HEK293 (cell line): ENCODE data around the gene KIF26B.

ENCODE experiments used
- CTCF ChIA-PET: fragments of 350-600 bp; formaldehyde crosslinking; extraction: SDS; loops from one replicate; lab custom pipeline; 2021; ENCODE audit warnings: antibody characterized with exemption; lab: Yijun Ruan, JAX
- POLR2A ChIA-PET: fragments of 300-600 bp; formaldehyde crosslinking; extraction: SDS; loops from one replicate; lab custom pipeline; 2020; ENCODE audit warnings: antibody characterized with exemption, inconsistent platforms; lab: Yijun Ruan, JAX
- H3K27ac ChIP-seq: fragments of 200-500 bp; sonication (Bioruptor generic); 2 replicates; pipeline ENCODE4 v1.5.1; 2014; ENCODE audit warnings: low read depth, low read length, control low read depth, inconsistent platforms; ENCODE audit errors: extremely low read depth
- H3K36me3 ChIP-seq, 2 experiments: fragments of 200-500 bp in 1 of 2; sonication (Bioruptor generic) in 1 of 2; 1 replicate in 1 of 2; 2 replicates in 1 of 2; pipeline ENCODE4 v1.5.1; 2014 to 2017; ENCODE audit warnings: inconsistent platforms in 2 of 2, low read length in 2 of 2; ENCODE audit not compliant: control insufficient read depth in 2 of 2, insufficient read depth in 1 of 2
- H3K4me1 ChIP-seq: fragments of 200-500 bp; sonication (Bioruptor generic); 2 replicates; pipeline ENCODE4 v1.5.1; 2014; ENCODE audit warnings: mild to moderate bottlenecking, low read length, inconsistent platforms; ENCODE audit not compliant: control insufficient read depth, insufficient read depth
- H3K4me3 ChIP-seq: 2 replicates; pipeline ENCODE4 v1.5.1; 2011; ENCODE audit warnings: low read depth, mild to moderate bottlenecking, control low read depth, low read length, moderate library complexity
- H3K9me3 ChIP-seq: fragments of 200-500 bp; sonication (Bioruptor generic); 2 replicates; pipeline ENCODE4 v1.5.1; 2014; ENCODE audit warnings: low read depth, low read length, inconsistent platforms; ENCODE audit not compliant: control insufficient read depth, insufficient read depth
- GLI4 ChIP-seq: fragments of 450-650 bp; formaldehyde crosslinking; IDR thresholded peaks from 2 replicates; pipeline ENCODE4 v1.5.1; 2016; ENCODE audit warnings: missing biosample characterization, missing genetic modification characterization
- IKZF3 ChIP-seq: fragments of 450-650 bp; IDR thresholded peaks from 2 replicates; pipeline ENCODE4 v1.5.0; 2018; ENCODE audit warnings: missing biosample characterization, mild to moderate bottlenecking, missing genetic modification characterization, moderate library complexity
- KLF8 ChIP-seq: fragments of 450-650 bp; formaldehyde crosslinking; IDR thresholded peaks from 2 replicates; pipeline ENCODE4 v1.5.1; 2016; ENCODE audit warnings: missing biosample characterization, missing genetic modification characterization
- SCRT1 ChIP-seq: fragments of 450-650 bp; formaldehyde crosslinking; IDR thresholded peaks from 2 replicates; pipeline ENCODE4 v1.5.1; 2016; ENCODE audit warnings: missing biosample characterization, missing genetic modification characterization, borderline replicate concordance
- SCRT2 ChIP-seq: fragments of 450-650 bp; formaldehyde crosslinking; IDR thresholded peaks from 2 replicates; pipeline ENCODE4 v1.5.1; 2016; ENCODE audit warnings: missing biosample characterization, missing genetic modification characterization
- ZBTB21 ChIP-seq: fragments of 450-650 bp; formaldehyde crosslinking; IDR thresholded peaks from 2 replicates; pipeline ENCODE4 v1.5.1; 2017; ENCODE audit warnings: missing biosample characterization, missing genetic modification characterization
- ZBTB44 ChIP-seq: fragments of 450-650 bp; IDR thresholded peaks from 2 replicates; pipeline ENCODE4 v1.5.1; 2018; ENCODE audit warnings: missing biosample characterization, mild to moderate bottlenecking, missing genetic modification characterization
- ZFHX2 ChIP-seq: fragments of 450-650 bp; formaldehyde crosslinking; conservative IDR thresholded peaks from 2 replicates; pipeline ENCODE4 v1.5.1; 2016; ENCODE audit warnings: missing biosample characterization, missing genetic modification characterization
- ZNF324 ChIP-seq: fragments of 450-650 bp; formaldehyde crosslinking; IDR thresholded peaks from 2 replicates; pipeline ENCODE4 v1.5.1; 2016; ENCODE audit warnings: missing biosample characterization, missing genetic modification characterization
- ZNF335 ChIP-seq: fragments of 450-650 bp; formaldehyde crosslinking; conservative IDR thresholded peaks from 2 replicates; pipeline ENCODE4 v1.5.1; 2016; ENCODE audit warnings: missing biosample characterization, missing genetic modification characterization
- ZNF555 ChIP-seq: fragments of 450-650 bp; formaldehyde crosslinking; conservative IDR thresholded peaks from 2 replicates; pipeline ENCODE4 v1.5.1; 2017; ENCODE audit warnings: missing biosample characterization, mild to moderate bottlenecking, missing genetic modification characterization, inconsistent platforms
- ZNF660 ChIP-seq: fragments of 450-650 bp; IDR thresholded peaks from 2 replicates; pipeline ENCODE4 v1.5.1; 2018; ENCODE audit warnings: missing biosample characterization, mild to moderate bottlenecking, missing genetic modification characterization
- ZNF677 ChIP-seq: fragments of 450-650 bp; IDR thresholded peaks from 2 replicates; pipeline ENCODE4 v1.5.0; 2018; ENCODE audit warnings: missing biosample characterization, mild to moderate bottlenecking, missing genetic modification characterization, moderate library complexity
- ZNF785 ChIP-seq: fragments of 450-650 bp; formaldehyde crosslinking; IDR thresholded peaks from 2 replicates; pipeline ENCODE4 v1.5.1; 2016; ENCODE audit warnings: missing biosample characterization, missing genetic modification characterization
- ZNF843 ChIP-seq: fragments of 450-650 bp; formaldehyde crosslinking; IDR thresholded peaks from 2 replicates; pipeline ENCODE4 v1.5.1; 2016; ENCODE audit warnings: missing biosample characterization, missing genetic modification characterization
- ZSCAN23 ChIP-seq: fragments of 450-650 bp; formaldehyde crosslinking; IDR thresholded peaks from 2 replicates; pipeline ENCODE4 v1.5.1; 2016; ENCODE audit warnings: missing biosample characterization, missing genetic modification characterization
- TF ChIP-seq, protein P1 (sequence below): fragments of 450-650 bp; formaldehyde crosslinking; IDR thresholded peaks from 2 replicates; pipeline ENCODE4 v1.5.1; 2016; ENCODE audit warnings: missing biosample characterization, missing genetic modification characterization, borderline replicate concordance
- TF ChIP-seq, protein P2 (sequence below): fragments of 450-650 bp; formaldehyde crosslinking; IDR thresholded peaks from 2 replicates; pipeline ENCODE4 v1.5.1; 2016; ENCODE audit warnings: missing biosample characterization, missing genetic modification characterization
- TF ChIP-seq, protein P3 (sequence below): IDR thresholded peaks from 2 replicates; pipeline ENCODE4 v1.6.1; 2011; ENCODE audit warnings: mild to moderate bottlenecking, low read depth, low read length, borderline replicate concordance
- TF ChIP-seq, protein P4 (sequence below): fragments of 450-650 bp; formaldehyde crosslinking; IDR thresholded peaks from 2 replicates; pipeline ENCODE4 v1.5.1; 2016; ENCODE audit warnings: missing biosample characterization, missing genetic modification characterization
- TF ChIP-seq, protein P5 (sequence below): fragments of 450-650 bp; IDR thresholded peaks from 2 replicates; pipeline ENCODE4 v1.5.1; 2018; ENCODE audit warnings: missing biosample characterization, missing genetic modification characterization
- TF ChIP-seq, protein P6 (sequence below): fragments of 450-650 bp; formaldehyde crosslinking; IDR thresholded peaks from 2 replicates; pipeline ENCODE4 v1.5.1; 2016; ENCODE audit warnings: missing biosample characterization, missing genetic modification characterization, low read depth

KIF26B gene

DNA sequence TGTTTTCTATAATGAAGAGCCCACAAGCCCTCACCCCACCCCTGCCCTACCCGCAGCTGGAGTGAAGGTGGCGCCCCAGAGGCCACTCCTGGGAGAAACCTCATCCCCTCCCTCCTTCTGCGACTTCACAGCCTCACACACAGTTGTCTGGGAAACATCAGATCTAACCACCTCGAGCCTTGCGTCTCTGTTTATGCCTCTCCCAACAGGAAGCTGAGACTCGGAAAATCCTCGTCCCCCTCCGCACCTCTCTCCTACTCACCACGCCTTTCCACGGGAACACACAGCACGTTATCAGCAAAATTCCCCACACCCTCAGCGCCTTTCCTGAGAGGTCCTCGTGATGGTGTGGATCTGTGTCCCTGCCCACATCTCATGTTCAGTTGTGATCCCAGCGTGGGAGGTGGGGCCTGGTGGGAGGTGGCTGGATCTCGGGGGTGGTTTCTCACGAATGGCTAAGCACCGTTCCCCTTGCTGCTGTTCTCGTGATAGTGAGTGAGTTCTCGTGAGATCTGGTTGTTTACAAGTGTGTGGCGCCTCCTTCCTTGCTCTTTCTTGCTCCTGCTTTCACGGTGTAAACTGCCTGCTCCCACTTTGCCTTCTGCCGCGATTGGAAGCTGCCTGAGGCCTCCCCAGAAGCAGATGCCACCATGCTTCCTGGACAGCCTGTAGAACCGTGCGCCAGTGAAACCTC is 190.6 kb downstream of the KIF26B start:
- Histone ChIP-seq H3K4me3 (no peak overlapping the region), H3K27ac (no peak overlapping the region), H3K9me3 (no peaks in the 10 kb centered on the region), H3K4me1 (no peaks in the 10 kb centered on the region), H3K36me3 (no peaks in the 10 kb centered on the region)
- TF ChIP-seq SCRT2 (tag by site-specific recombination) (no peak), ZFHX2 (tag by site-specific recombination) (0 out of 2 replicates have a peak, but pooled peaks have one; percentile 10), ZNF555 (tag by site-specific recombination) (no peak)
- ChIA-PET POLR2A (interaction anchor here (0.7 kb wide), 1 partner anchor 34 kb away, joined by 3 read pairs; no protein-coding TSS in a partner anchor), CTCF (no interaction called here)

DNA sequence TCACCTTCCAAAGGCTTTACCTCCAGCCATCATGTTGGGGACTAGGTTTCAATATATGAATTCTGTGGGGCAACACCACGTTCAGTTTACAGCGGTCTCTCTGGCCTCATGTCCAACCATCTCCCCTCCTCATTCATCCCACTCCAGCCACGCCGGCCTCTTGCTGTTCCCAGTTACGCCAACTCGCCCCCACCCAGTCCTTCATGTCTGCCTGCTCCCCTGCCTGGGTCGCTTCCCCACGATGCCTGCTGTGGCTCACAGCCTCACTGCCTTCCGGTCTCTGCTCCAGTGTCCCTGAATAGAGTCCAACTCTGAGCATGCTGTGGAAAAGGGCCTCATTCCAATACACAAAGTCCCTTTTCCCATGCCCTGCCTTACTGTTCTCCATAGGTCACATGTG is 193.8 kb downstream of the KIF26B start:
- ChIA-PET POLR2A (no interaction called here), CTCF (no interaction called here)
- TF ChIP-seq ZBTB44 (tag by site-specific recombination) (no peak), ZNF660 (tag by site-specific recombination) (no peak), ZSCAN23 (tag by site-specific recombination) (no peak), GLI4 (no peak), ZNF785 (tag by site-specific recombination) (no peak), ZNF335 (tag by site-specific recombination) (no peak), IKZF3 (tag by site-specific recombination) (no peak), ZNF324 (tag by site-specific recombination) (no peak), ZBTB21 (tag by site-specific recombination) (no peak), ZNF677 (tag by site-specific recombination) (no peak), ZNF843 (tag by site-specific recombination) (no peak), SCRT1 (tag by site-specific recombination) (no peak), KLF8 (no peak)
- TF ChIP-seq, protein P1, sequence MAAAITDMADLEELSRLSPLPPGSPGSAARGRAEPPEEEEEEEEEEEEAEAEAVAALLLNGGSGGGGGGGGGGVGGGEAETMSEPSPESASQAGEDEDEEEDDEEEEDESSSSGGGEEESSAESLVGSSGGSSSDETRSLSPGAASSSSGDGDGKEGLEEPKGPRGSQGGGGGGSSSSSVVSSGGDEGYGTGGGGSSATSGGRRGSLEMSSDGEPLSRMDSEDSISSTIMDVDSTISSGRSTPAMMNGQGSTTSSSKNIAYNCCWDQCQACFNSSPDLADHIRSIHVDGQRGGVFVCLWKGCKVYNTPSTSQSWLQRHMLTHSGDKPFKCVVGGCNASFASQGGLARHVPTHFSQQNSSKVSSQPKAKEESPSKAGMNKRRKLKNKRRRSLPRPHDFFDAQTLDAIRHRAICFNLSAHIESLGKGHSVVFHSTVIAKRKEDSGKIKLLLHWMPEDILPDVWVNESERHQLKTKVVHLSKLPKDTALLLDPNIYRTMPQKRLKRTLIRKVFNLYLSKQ (tag by site-specific recombination), result no peak
- TF ChIP-seq, protein P2, sequence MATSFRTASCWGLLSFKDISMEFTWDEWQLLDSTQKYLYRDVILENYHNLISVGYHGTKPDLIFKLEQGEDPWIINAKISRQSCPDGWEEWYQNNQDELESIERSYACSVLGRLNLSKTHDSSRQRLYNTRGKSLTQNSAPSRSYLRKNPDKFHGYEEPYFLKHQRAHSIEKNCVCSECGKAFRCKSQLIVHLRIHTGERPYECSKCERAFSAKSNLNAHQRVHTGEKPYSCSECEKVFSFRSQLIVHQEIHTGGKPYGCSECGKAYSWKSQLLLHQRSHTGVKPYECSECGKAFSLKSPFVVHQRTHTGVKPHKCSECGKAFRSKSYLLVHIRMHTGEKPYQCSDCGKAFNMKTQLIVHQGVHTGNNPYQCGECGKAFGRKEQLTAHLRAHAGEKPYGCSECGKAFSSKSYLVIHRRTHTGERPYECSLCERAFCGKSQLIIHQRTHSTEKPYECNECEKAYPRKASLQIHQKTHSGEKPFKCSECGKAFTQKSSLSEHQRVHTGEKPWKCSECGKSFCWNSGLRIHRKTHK (tag by site-specific recombination), result no peak
- TF ChIP-seq, protein P3, sequence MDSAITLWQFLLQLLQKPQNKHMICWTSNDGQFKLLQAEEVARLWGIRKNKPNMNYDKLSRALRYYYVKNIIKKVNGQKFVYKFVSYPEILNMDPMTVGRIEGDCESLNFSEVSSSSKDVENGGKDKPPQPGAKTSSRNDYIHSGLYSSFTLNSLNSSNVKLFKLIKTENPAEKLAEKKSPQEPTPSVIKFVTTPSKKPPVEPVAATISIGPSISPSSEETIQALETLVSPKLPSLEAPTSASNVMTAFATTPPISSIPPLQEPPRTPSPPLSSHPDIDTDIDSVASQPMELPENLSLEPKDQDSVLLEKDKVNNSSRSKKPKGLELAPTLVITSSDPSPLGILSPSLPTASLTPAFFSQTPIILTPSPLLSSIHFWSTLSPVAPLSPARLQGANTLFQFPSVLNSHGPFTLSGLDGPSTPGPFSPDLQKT, result no peak
- TF ChIP-seq, protein P4, sequence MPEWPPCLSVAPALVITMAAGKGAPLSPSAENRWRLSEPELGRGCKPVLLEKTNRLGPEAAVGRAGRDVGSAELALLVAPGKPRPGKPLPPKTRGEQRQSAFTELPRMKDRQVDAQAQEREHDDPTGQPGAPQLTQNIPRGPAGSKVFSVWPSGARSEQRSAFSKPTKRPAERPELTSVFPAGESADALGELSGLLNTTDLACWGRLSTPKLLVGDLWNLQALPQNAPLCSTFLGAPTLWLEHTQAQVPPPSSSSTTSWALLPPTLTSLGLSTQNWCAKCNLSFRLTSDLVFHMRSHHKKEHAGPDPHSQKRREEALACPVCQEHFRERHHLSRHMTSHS (tag by site-specific recombination), result no peak
- TF ChIP-seq, protein P5, sequence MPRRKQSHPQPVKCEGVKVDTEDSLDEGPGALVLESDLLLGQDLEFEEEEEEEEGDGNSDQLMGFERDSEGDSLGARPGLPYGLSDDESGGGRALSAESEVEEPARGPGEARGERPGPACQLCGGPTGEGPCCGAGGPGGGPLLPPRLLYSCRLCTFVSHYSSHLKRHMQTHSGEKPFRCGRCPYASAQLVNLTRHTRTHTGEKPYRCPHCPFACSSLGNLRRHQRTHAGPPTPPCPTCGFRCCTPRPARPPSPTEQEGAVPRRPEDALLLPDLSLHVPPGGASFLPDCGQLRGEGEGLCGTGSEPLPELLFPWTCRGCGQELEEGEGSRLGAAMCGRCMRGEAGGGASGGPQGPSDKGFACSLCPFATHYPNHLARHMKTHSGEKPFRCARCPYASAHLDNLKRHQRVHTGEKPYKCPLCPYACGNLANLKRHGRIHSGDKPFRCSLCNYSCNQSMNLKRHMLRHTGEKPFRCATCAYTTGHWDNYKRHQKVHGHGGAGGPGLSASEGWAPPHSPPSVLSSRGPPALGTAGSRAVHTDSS (tag by site-specific recombination), result no peak
- TF ChIP-seq, protein P6, sequence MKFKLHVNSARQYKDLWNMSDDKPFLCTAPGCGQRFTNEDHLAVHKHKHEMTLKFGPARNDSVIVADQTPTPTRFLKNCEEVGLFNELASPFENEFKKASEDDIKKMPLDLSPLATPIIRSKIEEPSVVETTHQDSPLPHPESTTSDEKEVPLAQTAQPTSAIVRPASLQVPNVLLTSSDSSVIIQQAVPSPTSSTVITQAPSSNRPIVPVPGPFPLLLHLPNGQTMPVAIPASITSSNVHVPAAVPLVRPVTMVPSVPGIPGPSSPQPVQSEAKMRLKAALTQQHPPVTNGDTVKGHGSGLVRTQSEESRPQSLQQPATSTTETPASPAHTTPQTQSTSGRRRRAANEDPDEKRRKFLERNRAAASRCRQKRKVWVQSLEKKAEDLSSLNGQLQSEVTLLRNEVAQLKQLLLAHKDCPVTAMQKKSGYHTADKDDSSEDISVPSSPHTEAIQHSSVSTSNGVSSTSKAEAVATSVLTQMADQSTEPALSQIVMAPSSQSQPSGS, result no peak
- Histone ChIP-seq H3K9me3 (no peaks in the 10 kb centered on the region), H3K4me1 (no peaks in the 10 kb centered on the region), H3K27ac (no peak overlapping the region), H3K36me3 (no peaks in the 10 kb centered on the region), H3K4me3 (no peak overlapping the region)
